Vagina (tissue), 2 donors: ENCODE results near the gene CCR6. TPM values are rescaled to one million over a fixed set of nuclear protein-coding genes. Genes with fewer than 3 reads are reported as not detected.

Source experiments
- DNase-seq, 2 donors: peaks; one replicate each; pipeline ENCODE4 v3.0.0-alpha.2; 2017; ENCODE audit errors: extremely low spot score in 2 of 2
- H3K27ac ChIP-seq: fragments of 200-600 bp; sonication (generic); one replicate; pipeline ENCODE4 v1.5.1; 2019
- H3K27me3 ChIP-seq: fragments of 200-600 bp; sonication (generic); one replicate; pipeline ENCODE4 v1.5.1; 2019
- H3K36me3 ChIP-seq, 2 donors: fragments of 200-600 bp; sonication (generic); one replicate each; pipeline ENCODE4 v1.5.1; 2017 to 2019
- H3K4me1 ChIP-seq: fragments of 200-600 bp; sonication (generic); one replicate; pipeline ENCODE4 v1.5.1; 2019
- H3K4me3 ChIP-seq, 2 donors: fragments of 200-600 bp; sonication (generic); 1 replicate in 1 of 2; 2 replicates in 1 of 2; pipeline ENCODE4 v1.5.1; 2016 to 2019
- H3K9me3 ChIP-seq: fragments of 200-600 bp; sonication (generic); one replicate; pipeline ENCODE4 v1.5.1; 2019
- POLR2A ChIP-seq, 2 donors: fragments of 450-650 bp; IDR thresholded peaks; one replicate each; pipeline ENCODE4 v1.6.1; 2017; ENCODE audit warnings: antibody characterized with exemption in 2 of 2, mild to moderate bottlenecking in 2 of 2, moderate library complexity in 2 of 2
- POLR2AphosphoS5 ChIP-seq, 2 donors: sonication (generic); formaldehyde crosslinking; IDR thresholded peaks; one replicate each; pipeline ENCODE4 v1.9.0; 2017; ENCODE audit warnings: antibody characterized with exemption in 2 of 2, mild to moderate bottlenecking in 2 of 2, low read depth in 1 of 2; ENCODE audit not compliant: insufficient read depth in 1 of 2
- intact Hi-C: fragments of 100-400 bp; cut with DNase I; formaldehyde crosslinking; loops from one replicate; pipeline ENCODE4 v1.15.1; 2023
- total RNA-seq: library from RNA; depleted of rRNA; stranded (reverse); fragments of >200 nt; gene quantifications from one replicate; pipeline ENCODE4 v1.2.3, GENCODE V29; 2016
- TF ChIP-seq, protein P1 (sequence below), 3 experiments: fragments of 450-650 bp in 2 of 3; fragments of 200-600 bp in 1 of 3; sonication (generic) in 1 of 3; IDR thresholded peaks; one replicate each; pipeline ENCODE4 v1.5.1; 2017 to 2019; ENCODE audit warnings: antibody characterized with exemption in 3 of 3, mild to moderate bottlenecking in 2 of 3, moderate library complexity in 2 of 3

The CCR6 gene
- total RNA-seq, 1 donor from 2014 or later = 1.2 TPM

- no peak overlapping the region for H3K4me3 ChIP-seq
- H3K9me3 ChIP-seq = no peaks in the 10 kb centered on the region
- intact Hi-C loops = no loop called here
- no peak overlapping the region for H3K27ac ChIP-seq
- TF ChIP-seq, protein P1, sequence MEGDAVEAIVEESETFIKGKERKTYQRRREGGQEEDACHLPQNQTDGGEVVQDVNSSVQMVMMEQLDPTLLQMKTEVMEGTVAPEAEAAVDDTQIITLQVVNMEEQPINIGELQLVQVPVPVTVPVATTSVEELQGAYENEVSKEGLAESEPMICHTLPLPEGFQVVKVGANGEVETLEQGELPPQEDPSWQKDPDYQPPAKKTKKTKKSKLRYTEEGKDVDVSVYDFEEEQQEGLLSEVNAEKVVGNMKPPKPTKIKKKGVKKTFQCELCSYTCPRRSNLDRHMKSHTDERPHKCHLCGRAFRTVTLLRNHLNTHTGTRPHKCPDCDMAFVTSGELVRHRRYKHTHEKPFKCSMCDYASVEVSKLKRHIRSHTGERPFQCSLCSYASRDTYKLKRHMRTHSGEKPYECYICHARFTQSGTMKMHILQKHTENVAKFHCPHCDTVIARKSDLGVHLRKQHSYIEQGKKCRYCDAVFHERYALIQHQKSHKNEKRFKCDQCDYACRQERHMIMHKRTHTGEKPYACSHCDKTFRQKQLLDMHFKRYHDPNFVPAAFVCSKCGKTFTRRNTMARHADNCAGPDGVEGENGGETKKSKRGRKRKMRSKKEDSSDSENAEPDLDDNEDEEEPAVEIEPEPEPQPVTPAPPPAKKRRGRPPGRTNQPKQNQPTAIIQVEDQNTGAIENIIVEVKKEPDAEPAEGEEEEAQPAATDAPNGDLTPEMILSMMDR (IDR thresholded peaks at IDR 0.05) = no peak
- TF ChIP-seq POLR2AphosphoS5 (IDR thresholded peaks at IDR 0.05; ENCODE audit: insufficient read depth in 1 of 2, low read depth in 1 of 2) = no peak
- no peak for TF ChIP-seq POLR2A (IDR thresholded peaks at IDR 0.05)
- no peaks in the 10 kb centered on the region for H3K36me3 ChIP-seq
- no peaks in the 10 kb centered on the region for H3K4me1 ChIP-seq
- no peak for DNase-seq
- no peaks in the 10 kb centered on the region for H3K27me3 ChIP-seq
Observed at GRCh38 chr6:167127785-167128531, 5.1 kb downstream of the CCR6 start.

GRCh38 chr6:167129159-167129558, 6.3 kb downstream of the CCR6 start:
- Histone ChIP-seq H3K4me1 (no peaks in the 10 kb centered on the region), H3K4me3 (no peak overlapping the region), H3K27ac (no peak overlapping the region), H3K9me3 (no peaks in the 10 kb centered on the region), H3K36me3 (no peaks in the 10 kb centered on the region), H3K27me3 (no peaks in the 10 kb centered on the region)
- TF ChIP-seq POLR2AphosphoS5 (IDR thresholded peaks at IDR 0.05; ENCODE audit: insufficient read depth in 1 of 2, low read depth in 1 of 2) = no peak
- TF ChIP-seq POLR2A (IDR thresholded peaks at IDR 0.05) = no peak
- TF ChIP-seq, protein P1 (IDR thresholded peaks at IDR 0.05) = no peak
- intact Hi-C loops = no loop called here
- DNase-seq = no peak

- no peak for DNase-seq
- H3K4me3 ChIP-seq = no peak overlapping the region
- H3K4me1 ChIP-seq = no peaks in the 10 kb centered on the region
- no peaks in the 10 kb centered on the region for H3K27me3 ChIP-seq
- no peak for TF ChIP-seq POLR2AphosphoS5 (IDR thresholded peaks at IDR 0.05; ENCODE audit: insufficient read depth in 1 of 2, low read depth in 1 of 2)
- TF ChIP-seq, protein P1 (IDR thresholded peaks at IDR 0.05) = no peak
- TF ChIP-seq POLR2A (IDR thresholded peaks at IDR 0.05) = no peak
- intact Hi-C loops = no loop called here
- no peaks in the 10 kb centered on the region for H3K36me3 ChIP-seq
- no peaks in the 10 kb centered on the region for H3K9me3 ChIP-seq
- H3K27ac ChIP-seq = no peak overlapping the region
Observed at GRCh38 chr6:167129562-167129961, 6.7 kb downstream of the CCR6 start.

GRCh38 chr6:167130008-167130677, 7.2 kb downstream of the CCR6 start:
- Histone ChIP-seq H3K36me3 (no peaks in the 10 kb centered on the region), H3K9me3 (no peaks in the 10 kb centered on the region), H3K4me3 (no peak overlapping the region), H3K27me3 (no peaks in the 10 kb centered on the region), H3K27ac (no peak overlapping the region), H3K4me1 (no peaks in the 10 kb centered on the region)
- no peak for DNase-seq
- TF ChIP-seq, protein P1 (IDR thresholded peaks at IDR 0.05) = no peak
- TF ChIP-seq POLR2A (IDR thresholded peaks at IDR 0.05) = no peak
- TF ChIP-seq POLR2AphosphoS5 (IDR thresholded peaks at IDR 0.05; ENCODE audit: insufficient read depth in 1 of 2, low read depth in 1 of 2) = no peak
- intact Hi-C loops = no loop called here
